GM12864 (cell line): ENCODE measurements around the gene KPNA4.
A peak's percentile ranks its signal among the peaks of the same experiment; 100 is the strongest.

ENCODE experiments used
- DNase-seq: peaks from one replicate; pipeline ENCODE4 v3.0.0-alpha.2; 2011; ENCODE audit warnings: low read depth
- H3K4me3 ChIP-seq: 2 replicates; pipeline ENCODE4 v1.5.1; 2011; ENCODE audit warnings: mild to moderate bottlenecking, low read depth, low read length, control low read depth
- TF ChIP-seq, protein P1 (sequence below): IDR thresholded peaks from 2 replicates; pipeline ENCODE4 v1.5.1; 2011; ENCODE audit warnings: low read depth, mild to moderate bottlenecking, moderate library complexity, low read length, control low read depth, inconsistent platforms; ENCODE audit errors: missing control alignments

The KPNA4 gene

DNA sequence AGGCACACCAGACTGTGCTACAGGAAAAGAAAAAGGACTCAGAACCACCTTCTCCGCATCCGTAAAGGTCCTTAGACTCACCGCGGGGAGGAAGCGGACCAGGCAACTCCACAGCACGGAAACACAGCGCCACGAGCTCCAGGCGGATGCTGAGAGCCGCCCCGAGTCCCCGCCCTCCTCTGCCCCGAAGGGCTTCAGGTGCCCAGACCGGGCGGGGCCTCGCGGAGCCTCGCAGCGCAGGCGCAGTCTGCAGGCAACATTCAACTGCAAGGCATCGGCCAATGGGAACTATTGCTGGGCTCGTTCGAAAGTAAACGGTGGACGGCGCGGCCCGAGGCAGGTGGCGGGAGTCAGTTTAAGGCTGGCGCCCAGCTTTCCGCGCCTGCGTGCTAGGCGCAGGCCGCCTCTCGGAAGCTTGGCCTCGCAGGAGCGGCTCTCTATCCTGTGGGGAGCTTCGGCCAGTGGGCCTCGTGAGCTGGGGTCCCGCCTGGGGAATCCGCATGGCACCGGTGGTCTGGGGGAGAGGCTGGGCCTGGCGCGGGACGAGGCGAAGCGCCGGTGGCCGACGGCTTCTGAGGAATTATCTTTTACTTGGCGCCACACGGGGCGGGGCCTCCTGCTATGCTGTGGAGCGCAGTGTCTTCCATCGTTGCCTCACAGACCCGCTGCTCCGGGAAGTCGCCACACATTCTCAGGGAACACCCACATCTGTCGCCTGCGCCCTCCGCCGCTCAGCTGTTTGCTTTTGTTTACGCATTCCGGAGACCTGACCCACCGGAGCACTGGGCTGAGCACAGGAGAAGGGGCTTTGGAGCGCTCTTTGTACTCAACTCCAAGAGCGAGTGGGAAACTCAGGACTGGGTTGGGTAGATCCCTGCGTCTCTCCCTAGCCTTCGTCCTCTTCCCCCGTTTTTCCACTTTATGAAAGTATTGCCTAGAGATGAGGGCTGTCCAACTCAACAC is 115.5 kb downstream of the KPNA4 start, which contains the start of gene TRIM59:
TRIM59 (minus strand) TSS at position 151 of the 963 bp plus-strand sequence. CDS start 10,603 bp downstream, outside the sequence.
- peak; percentile 89 for DNase-seq
- H3K4me3 ChIP-seq, result peak within 1 kb of the TSS; percentile 67
- TF ChIP-seq, protein P1, sequence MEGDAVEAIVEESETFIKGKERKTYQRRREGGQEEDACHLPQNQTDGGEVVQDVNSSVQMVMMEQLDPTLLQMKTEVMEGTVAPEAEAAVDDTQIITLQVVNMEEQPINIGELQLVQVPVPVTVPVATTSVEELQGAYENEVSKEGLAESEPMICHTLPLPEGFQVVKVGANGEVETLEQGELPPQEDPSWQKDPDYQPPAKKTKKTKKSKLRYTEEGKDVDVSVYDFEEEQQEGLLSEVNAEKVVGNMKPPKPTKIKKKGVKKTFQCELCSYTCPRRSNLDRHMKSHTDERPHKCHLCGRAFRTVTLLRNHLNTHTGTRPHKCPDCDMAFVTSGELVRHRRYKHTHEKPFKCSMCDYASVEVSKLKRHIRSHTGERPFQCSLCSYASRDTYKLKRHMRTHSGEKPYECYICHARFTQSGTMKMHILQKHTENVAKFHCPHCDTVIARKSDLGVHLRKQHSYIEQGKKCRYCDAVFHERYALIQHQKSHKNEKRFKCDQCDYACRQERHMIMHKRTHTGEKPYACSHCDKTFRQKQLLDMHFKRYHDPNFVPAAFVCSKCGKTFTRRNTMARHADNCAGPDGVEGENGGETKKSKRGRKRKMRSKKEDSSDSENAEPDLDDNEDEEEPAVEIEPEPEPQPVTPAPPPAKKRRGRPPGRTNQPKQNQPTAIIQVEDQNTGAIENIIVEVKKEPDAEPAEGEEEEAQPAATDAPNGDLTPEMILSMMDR, result no peak

DNA sequence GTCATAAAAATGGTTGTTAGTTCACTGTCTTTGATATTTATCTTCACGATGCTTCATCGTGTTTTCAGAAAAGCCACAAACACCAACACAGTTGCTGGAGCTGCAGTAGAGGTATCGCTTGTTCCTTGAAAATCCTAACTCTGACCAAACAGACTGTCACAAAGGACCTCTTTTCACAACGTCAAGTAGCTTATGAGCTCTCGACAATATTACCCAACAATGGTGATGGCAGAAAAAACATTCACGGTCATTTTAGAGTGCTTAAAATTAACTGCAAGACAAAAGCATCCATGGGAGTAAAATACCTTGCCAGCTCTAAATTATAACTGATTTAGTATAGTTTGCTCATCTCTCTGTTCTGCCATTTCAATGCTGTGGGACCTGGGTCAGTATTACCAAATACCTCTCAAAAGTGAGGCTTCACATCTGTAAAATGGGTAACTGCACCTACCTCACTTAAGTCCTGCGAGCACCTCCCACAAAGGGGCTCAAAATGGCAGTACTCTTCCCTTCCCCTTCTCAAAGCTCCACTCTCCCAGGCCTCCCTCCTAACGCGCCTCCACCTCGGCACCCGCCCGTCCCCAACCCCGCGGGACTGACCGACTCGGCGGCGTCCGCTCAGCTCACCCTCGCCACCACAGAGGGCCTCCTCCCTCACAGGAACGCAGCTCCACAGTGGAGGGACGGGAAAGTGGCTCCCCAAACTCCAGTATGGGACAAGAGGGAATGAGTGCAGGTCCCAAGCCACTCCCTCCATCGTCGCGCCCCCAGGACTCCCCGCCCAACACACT is 116.3 kb downstream of the KPNA4 start:
- peak overlapping the region; percentile 67 for H3K4me3 ChIP-seq
- TF ChIP-seq, protein P1, result no peak
- peak; percentile 49 for DNase-seq

DNA sequence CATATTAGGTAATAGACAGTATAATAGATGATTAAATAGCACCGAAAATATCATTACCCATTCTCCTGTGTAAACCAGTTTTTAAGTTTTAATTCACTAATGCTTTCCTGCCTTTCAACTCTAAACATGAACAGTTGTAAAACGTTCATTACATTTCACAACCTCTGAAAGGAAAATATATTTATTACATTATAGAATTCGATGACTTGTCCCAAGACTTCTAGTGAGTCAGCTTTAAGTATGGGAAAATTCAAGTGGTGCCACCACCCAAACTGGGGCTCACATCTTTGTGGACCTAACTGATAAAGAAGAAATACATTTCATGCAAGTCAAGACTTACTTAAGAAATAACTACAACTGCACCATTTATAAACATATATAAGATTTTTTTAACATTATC is 117.8 kb downstream of the KPNA4 start:
- no peak for DNase-seq
- TF ChIP-seq, protein P1, result no peak
- H3K4me3 ChIP-seq, result no peak overlapping the region; the same call in 1 of the 2 replicates

DNA sequence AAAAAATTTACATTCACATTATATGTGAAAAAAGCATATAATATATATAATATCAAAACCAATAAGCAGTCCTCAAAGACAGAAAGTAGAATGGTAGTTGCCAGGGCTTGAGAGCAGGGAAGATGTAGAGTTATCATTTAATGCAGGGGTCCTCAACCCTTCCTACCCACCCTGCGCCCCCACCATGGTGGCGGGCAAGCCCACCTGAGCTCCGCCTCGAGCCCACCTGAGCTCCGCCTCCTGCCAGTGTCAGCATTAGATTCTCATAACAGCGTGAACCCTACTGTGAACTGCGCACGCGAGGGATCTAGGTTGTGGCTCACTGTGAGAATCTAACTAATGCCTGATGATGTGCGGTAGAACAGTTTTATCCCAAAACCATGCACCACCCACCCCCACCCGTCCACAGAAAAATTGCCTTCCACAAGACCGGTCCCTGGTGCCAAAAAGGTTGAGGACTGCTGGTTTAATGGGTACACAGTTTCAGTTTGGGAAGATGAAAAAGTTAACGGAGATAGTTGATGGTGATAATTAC is 118.8 kb downstream of the KPNA4 start:
- TF ChIP-seq, protein P1, result no peak
- H3K4me3 ChIP-seq, result no peak overlapping the region
- no peak for DNase-seq

DNA sequence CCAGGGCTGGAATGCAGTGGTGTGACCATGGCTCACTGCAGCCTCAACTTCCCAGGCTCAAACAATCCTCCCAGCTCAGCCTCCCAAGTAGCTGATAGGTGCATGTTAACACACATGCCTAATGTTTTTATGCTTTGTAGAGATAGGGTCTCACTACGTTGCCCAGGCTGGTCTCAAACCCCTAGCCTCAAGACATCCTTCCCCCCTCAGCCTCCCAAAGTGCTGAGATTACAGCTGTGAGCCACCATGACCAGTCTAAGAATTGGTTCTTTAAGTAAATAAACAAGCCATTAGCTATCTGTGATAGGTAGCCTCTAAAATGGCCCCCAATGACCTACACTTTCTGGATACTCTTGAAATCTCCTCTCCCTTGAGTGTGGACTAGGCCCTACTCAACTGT is 119.5 kb downstream of the KPNA4 start:
- no peak overlapping the region for H3K4me3 ChIP-seq
- DNase-seq, result no peak
- TF ChIP-seq, protein P1, result no peak
